GM23338 (cell line): ENCODE measurements around the gene PDRG1.

Source experiments
- CREB1 ChIP-seq: fragments of 250-450 bp; sonication (Bioruptor Pico); IDR thresholded peaks from 2 replicates; pipeline ENCODE4 v1.5.0; 2020; ENCODE audit warnings: low read depth, mild to moderate bottlenecking, moderate library complexity
- EZH2 ChIP-seq: fragments of 200-600 bp; sonication (generic); IDR thresholded peaks from one replicate; pipeline ENCODE4 v1.8.0; 2017; ENCODE audit warnings: antibody characterized with exemption, mild to moderate bottlenecking, low read depth; ENCODE audit not compliant: unreplicated experiment
- EZH2phosphoT487 ChIP-seq: fragments of 200-600 bp; sonication (generic); IDR thresholded peaks from one replicate; pipeline ENCODE4 v1.8.1; 2018; ENCODE audit warnings: antibody characterized with exemption; ENCODE audit not compliant: unreplicated experiment
- JUNB ChIP-seq: IDR thresholded peaks from one replicate; pipeline ENCODE4 v1.6.1; 2016; ENCODE audit warnings: antibody characterized with exemption; ENCODE audit not compliant: unreplicated experiment
- NANOG ChIP-seq: IDR thresholded peaks from 2 replicates; pipeline ENCODE4 v1.6.1; 2016; ENCODE audit warnings: antibody characterized with exemption, borderline replicate concordance
- POLR2AphosphoS5 ChIP-seq: IDR thresholded peaks from 2 replicates; pipeline ENCODE4 v1.6.1; 2016; ENCODE audit warnings: antibody characterized with exemption, low read depth
- STAT1 ChIP-seq: IDR thresholded peaks from one replicate; pipeline ENCODE4 v1.6.1; 2016; ENCODE audit warnings: antibody characterized with exemption; ENCODE audit not compliant: unreplicated experiment
- ZNF114 ChIP-seq: fragments of 250-450 bp; sonication (Bioruptor Pico); IDR thresholded peaks from 2 replicates; pipeline ENCODE4 v1.5.0; 2020; ENCODE audit warnings: mild to moderate bottlenecking, moderate library complexity
- ZNF331 ChIP-seq: fragments of 250-450 bp; sonication (Bioruptor Pico); IDR thresholded peaks from 2 replicates; pipeline ENCODE4 v1.5.0; 2020; ENCODE audit warnings: low read depth, mild to moderate bottlenecking, moderate library complexity
- TF ChIP-seq, protein P1 (sequence below): IDR thresholded peaks from one replicate; pipeline ENCODE4 v1.6.1; 2018; ENCODE audit warnings: antibody characterized with exemption; ENCODE audit not compliant: unreplicated experiment
- TF ChIP-seq, protein P2 (sequence below), 2 experiments: fragments of 200-600 bp in 1 of 2; sonication (generic) in 1 of 2; conservative IDR thresholded peaks; 2 replicates each; pipeline versions ENCODE4 v1.5.1 to v1.6.1; 2016 to 2017; ENCODE audit warnings: antibody characterized with exemption in 2 of 2, low read depth in 2 of 2, mild to moderate bottlenecking in 2 of 2, moderate library complexity in 1 of 2
- TF ChIP-seq, protein P3 (sequence below): IDR thresholded peaks from 2 replicates; pipeline ENCODE4 v1.6.1; 2016; ENCODE audit warnings: antibody characterized with exemption

DNA sequence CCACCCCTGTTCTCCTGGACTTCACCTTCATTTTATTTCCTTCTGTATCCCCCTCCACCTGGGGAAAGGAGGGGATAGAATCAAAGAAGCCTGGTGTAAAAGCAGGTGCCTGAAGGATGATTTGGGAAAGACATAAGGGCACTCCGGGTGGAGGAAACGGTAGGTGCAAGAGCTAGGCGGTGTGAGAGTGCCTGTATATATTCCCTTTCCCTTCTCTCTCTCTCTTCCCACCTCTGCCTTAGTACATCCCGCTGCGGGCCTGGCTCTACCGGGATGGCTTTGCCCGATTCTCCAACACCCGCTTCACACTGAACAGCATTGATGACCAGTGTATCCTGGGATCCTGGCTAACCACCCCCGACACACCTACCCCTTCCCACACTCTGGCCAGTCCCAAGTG is 26.2 kb downstream of the PDRG1 start:
- TF ChIP-seq EZH2 = no peak
- TF ChIP-seq, protein P1, sequence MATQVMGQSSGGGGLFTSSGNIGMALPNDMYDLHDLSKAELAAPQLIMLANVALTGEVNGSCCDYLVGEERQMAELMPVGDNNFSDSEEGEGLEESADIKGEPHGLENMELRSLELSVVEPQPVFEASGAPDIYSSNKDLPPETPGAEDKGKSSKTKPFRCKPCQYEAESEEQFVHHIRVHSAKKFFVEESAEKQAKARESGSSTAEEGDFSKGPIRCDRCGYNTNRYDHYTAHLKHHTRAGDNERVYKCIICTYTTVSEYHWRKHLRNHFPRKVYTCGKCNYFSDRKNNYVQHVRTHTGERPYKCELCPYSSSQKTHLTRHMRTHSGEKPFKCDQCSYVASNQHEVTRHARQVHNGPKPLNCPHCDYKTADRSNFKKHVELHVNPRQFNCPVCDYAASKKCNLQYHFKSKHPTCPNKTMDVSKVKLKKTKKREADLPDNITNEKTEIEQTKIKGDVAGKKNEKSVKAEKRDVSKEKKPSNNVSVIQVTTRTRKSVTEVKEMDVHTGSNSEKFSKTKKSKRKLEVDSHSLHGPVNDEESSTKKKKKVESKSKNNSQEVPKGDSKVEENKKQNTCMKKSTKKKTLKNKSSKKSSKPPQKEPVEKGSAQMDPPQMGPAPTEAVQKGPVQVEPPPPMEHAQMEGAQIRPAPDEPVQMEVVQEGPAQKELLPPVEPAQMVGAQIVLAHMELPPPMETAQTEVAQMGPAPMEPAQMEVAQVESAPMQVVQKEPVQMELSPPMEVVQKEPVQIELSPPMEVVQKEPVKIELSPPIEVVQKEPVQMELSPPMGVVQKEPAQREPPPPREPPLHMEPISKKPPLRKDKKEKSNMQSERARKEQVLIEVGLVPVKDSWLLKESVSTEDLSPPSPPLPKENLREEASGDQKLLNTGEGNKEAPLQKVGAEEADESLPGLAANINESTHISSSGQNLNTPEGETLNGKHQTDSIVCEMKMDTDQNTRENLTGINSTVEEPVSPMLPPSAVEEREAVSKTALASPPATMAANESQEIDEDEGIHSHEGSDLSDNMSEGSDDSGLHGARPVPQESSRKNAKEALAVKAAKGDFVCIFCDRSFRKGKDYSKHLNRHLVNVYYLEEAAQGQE = no peak
- TF ChIP-seq, protein P2, sequence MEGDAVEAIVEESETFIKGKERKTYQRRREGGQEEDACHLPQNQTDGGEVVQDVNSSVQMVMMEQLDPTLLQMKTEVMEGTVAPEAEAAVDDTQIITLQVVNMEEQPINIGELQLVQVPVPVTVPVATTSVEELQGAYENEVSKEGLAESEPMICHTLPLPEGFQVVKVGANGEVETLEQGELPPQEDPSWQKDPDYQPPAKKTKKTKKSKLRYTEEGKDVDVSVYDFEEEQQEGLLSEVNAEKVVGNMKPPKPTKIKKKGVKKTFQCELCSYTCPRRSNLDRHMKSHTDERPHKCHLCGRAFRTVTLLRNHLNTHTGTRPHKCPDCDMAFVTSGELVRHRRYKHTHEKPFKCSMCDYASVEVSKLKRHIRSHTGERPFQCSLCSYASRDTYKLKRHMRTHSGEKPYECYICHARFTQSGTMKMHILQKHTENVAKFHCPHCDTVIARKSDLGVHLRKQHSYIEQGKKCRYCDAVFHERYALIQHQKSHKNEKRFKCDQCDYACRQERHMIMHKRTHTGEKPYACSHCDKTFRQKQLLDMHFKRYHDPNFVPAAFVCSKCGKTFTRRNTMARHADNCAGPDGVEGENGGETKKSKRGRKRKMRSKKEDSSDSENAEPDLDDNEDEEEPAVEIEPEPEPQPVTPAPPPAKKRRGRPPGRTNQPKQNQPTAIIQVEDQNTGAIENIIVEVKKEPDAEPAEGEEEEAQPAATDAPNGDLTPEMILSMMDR (conservative IDR thresholded peaks at IDR 0.05; ENCODE audit: low read depth in 2 of 2) = no peak
- no peak for TF ChIP-seq CREB1 (CRISPR knock-in tag)
- TF ChIP-seq POLR2AphosphoS5 = no peak
- TF ChIP-seq EZH2phosphoT487 = no peak
- TF ChIP-seq JUNB = no peak
- TF ChIP-seq STAT1 = no peak
- TF ChIP-seq ZNF114 (CRISPR knock-in tag) = no peak
- TF ChIP-seq, protein P3, sequence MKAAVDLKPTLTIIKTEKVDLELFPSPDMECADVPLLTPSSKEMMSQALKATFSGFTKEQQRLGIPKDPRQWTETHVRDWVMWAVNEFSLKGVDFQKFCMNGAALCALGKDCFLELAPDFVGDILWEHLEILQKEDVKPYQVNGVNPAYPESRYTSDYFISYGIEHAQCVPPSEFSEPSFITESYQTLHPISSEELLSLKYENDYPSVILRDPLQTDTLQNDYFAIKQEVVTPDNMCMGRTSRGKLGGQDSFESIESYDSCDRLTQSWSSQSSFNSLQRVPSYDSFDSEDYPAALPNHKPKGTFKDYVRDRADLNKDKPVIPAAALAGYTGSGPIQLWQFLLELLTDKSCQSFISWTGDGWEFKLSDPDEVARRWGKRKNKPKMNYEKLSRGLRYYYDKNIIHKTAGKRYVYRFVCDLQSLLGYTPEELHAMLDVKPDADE = no peak
- TF ChIP-seq NANOG = no peak
- TF ChIP-seq ZNF331 (CRISPR knock-in tag) = no peak
